ENCODE results near the gene PIK3R2.
"Not testable (repeated sequence)": the region's sequence is repeated elsewhere in the genome, so short reads cannot be mapped to it uniquely, and the experiment has no call there.

The PIK3R2 gene

DNA sequence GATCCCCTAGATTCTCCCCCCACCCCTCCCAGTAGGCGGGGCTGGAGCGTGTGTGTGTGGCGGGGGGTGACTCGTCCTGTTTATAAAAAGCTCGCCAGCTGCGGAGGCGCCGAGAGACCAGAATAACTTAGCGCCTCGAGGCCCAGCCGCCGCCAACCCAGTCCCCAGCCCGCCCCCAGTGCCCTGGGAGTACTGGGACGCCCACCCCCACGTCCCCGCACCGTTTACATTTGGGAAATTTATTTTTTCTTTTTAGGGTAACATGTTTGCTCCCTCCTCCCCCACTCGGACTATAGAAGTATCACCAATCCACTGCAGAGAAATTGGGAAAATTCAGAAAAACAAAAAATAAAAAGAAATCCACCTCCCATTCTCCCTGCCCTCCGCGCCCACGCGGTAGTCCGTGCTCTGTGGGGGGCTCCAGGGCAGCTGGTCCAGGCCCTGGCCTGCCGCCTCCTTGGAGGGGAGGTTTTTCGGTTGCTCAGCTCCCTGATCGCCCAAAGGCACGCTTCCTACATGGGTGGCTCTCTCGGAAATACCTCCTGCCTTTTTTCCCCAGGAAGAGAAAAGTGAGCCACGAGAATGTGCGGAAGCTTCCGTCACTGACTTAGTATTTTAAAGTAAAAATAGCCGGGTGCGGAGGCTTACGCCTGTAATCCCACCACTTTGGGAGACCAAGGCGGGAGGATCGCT lies 52.4 kb downstream of the PIK3R2 start:
- peak; percentile 87 for DNase-seq

DNA sequence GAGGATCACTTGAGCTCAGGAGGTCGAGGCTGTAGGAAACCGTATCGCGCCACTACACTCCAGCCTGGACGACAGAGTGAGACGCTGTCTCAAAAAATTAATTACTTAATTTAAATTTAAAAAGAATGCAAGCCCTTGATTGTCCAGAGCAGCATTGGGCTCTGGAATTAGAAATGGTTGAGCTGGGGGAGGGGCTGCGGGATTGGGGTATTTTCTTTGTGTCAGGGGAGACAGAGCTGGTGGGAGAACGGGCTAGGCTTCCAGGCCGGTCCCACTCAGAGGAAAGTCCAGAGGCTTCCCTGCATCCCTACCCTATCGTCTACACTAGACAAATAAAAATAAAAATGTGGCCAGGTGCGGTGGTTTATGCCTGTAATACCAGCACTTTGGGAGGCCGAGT lies 53.1 kb downstream of the PIK3R2 start:
- DNase-seq, result no peak

DNA sequence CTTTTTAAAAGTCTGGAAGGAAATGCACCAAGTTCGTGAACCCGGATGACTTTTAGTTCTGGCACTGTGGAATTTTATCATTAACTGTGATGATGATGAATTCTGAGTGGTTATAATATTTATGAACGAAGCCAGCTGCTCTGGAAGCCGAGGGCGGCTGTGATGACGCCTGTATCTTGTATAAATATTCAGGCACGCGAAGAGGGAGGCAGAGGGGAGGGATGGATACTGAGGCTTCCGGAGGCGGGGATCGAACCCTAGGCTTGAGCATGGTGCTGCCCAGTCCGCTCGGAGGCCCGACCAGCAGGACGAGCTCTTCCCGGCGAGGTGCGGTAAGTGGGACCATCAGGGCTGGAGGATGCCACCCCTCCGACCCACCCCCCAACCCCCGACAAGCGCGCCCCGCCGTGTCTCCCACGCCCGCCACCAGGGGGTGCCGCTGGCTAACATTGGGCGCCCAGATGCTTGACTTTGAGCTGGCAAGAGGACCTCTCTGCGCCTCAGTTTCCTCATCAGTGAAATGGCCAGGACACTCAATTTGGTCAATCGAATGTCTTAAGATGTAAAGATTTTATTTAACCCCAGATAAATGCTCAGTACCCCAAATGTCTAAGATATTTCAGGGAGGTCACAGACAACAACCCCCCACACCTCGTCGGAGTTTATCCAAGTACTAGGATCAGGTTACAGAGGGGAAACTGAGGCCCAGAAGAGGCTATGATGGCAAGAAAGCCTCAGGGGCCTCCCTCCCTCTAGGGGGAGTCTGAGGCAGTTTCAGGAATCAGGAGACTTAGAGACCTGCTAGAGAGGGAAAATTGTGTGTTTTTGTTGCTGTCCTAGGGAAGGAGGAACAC lies 55.4 kb downstream of the PIK3R2 start:
- DNase-seq, result no peak

DNA sequence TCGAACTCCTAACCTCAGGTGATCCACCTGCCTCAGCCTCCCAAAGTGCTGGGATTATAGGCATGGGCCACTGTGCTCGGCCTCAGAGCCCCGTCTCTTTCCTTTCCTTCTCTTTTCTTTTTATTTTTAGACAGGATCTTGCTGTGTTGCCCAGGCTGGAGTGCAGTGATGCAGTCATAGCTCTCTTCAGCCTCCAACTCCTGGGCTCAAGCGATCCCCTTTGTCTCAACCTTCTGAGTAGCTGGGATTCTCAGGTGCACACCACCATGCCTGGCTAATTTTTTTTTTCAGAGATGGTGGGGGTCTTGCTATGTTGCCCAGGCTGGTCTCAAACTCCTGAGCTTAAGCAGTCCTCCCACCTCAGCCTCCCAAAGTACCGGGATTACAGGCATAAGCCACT lies 56.9 kb downstream of the PIK3R2 start:
- DNase-seq, result not testable (repeated sequence)

DNA sequence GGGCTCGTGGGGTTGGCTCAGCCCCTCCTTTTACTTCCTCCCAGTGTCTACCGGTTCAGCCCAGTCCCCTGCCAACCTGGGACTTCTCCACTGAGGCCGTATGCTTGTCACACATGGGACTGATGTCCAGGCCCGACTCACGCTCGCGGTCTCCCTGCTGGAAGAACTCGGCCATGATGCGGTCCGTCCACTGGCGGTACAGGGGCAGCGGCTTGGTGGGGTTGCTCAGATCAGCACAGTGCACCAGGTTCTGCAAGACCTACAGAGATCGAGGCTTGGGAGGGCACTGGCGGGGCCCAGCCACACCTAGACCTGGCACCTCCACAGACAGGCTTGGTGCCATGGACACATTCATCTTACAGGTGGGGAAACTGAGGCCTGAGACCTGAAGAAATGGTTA lies 58.7 kb downstream of the PIK3R2 start:
- DNase-seq, result no peak

DNA sequence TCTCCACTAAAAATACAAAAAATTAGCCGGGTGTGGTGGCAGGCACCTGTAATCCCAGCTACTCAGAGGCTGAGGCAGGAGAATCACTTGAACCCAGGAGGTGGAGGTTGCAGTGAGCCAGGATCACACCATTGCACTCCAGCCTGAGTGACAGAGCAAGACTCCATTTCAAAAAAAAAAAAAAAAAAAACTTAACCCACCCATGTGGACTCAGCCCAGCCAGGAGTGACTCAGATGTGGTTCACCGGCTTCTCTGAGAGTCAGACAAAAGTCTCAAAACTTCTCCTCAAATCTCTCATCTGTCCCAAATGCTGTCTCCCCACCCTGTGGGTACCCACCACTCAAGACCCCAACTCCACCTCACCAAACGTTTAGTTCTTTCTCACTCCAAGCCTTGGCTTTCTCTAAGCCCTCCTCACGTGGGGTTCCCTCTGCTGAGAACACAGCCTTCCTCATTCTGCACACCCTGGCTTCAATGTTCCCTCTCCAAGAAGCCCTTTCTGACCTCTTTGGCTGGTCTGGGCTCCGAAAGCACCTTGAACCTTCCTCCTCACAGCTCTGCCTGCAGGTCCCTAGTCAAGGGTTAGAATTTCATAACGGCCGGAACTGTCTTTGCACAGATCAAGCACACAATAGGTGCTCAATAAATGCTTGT lies 61.9 kb downstream of the PIK3R2 start:
- DNase-seq, result no peak

DNA sequence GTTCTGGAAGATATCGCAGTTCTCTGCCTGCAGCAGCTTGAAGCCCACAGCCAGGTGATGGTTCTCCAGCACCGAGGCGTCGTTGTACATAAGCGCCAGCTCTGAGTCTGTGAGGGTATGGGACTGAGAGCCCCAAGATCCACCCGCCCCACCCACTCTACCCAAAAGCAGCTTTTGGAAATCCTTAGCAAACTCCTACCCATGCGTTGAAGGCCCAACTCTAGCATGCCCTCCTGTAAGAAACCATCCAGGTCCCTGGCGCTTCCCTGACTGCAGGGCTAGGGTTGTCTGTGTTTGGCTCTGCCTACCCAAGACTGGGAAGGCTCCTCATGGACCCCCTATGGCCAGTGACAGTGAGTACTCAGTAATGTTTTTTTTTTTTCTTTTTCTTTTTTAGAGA lies 63.8 kb downstream of the PIK3R2 start:
- no peak for DNase-seq

DNA sequence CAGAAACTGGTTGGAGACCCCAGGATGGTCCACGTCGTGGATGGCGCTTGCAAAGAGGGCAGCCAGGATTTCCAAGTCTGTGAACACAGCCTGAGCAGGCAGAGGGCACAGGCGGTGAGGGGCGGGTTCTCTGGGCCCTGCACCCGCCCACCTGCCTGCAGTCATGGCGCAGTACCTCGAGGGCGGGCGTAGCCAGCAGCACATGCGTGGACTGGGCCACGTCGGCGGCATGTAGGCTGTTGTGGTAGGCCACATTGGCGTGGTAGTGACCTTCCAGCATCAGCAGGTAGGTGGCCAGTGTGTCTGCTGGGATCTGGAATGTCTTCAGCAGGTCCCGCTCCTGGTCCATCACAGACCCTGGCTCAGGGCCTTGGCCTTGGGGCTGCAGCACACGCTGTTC lies 65.2 kb downstream of the PIK3R2 start:
- DNase-seq, result no peak

DNA sequence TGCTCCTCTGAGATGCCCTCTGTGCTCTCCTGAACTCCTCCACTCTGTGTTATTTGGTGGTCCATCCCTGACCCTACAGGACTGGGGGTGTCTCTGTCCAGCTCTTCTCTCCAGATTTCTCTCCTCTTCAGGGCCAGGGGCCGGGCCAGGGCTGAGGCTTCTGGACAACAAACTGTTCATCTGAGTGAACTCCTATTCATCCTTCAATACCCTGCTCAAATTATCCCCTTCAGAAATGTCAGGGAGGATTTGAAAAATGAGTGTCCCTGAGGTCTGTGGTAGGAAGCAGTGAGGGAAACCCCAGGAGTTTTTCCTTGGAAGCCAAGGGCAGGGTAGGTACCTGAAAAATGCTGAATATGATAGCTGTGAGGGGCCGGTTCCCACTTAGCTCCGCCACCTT lies 65.6 kb downstream of the PIK3R2 start:
- DNase-seq, result no peak
